CD4-positive, alpha-beta T cell treated with Interleukin-6 for 4 hours (primary cell): ENCODE results near the gene STRIP2.
"Not testable (repeated sequence)": the region's sequence is repeated elsewhere in the genome, so short reads cannot be mapped to it uniquely, and the experiment has no call there.

Experiments
- DNase-seq: peaks from one replicate; pipeline ENCODE4 v3.0.0-alpha.2; 2020; ENCODE audit warnings: mixed read lengths

The STRIP2 gene

DNA sequence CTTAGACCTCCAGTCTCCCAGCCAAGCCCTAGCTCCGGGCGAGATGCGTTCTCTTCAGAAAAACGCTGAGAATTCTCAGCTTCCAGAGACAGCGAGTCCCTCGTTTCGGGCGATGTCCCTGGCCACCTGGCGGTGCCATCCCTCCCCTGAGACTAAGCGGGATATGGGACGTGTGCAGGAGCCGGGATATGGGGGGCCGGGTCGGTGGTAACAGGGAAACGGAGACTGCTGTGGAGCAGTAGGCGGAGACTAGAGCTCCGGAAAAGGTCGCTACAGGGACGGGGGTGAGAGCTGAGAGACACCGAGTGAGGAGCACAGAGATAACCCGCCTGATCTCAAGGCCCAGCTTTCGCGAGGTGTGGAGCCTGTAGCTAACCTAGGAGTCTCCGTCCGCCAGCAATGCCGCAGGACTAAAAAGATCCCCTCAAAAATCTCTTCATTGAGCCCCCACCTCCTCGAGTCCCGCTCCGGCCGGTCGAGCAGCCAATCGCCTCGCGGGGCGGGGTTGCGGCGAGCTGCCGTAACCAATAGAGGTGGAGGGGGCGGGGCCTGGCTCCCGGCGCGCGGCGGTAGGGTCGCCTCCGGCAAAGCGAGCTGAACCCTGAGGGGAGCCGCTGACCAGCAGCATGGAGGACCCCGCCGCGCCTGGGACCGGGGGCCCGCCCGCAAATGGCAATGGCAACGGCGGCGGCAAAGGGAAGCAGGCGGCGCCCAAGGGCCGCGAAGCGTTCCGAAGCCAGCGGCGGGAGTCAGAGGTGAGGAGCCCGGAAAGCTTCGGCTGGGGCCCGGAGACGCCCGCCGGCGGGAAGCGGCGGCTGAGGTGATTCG lies at the start of gene STRIP2:
TSS of gene STRIP2 (plus strand) at position 586 of the 828 bp plus-strand sequence. CDS start at position 627, 41 bp downstream.
- peak; percentile 91 for DNase-seq

DNA sequence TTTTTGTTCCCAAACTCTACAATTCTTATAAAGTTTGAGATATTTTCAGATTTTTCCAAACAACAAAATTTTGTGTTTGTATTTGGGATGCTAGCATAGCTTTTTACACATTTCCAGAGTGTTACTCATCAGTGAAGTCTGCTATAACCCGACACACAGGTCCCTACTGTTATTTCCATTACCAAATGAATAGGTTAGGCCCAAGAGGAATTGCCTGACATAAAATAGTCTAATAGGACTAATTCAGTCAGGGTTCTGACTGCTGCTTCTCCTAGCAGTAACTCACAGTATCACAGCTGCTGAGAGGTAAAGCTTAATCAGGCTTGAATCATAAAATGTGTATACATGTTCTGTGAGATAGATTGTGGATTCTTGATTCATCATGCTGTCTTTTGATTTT lies 49.1 kb upstream of the STRIP2 start:
- no peak for DNase-seq

DNA sequence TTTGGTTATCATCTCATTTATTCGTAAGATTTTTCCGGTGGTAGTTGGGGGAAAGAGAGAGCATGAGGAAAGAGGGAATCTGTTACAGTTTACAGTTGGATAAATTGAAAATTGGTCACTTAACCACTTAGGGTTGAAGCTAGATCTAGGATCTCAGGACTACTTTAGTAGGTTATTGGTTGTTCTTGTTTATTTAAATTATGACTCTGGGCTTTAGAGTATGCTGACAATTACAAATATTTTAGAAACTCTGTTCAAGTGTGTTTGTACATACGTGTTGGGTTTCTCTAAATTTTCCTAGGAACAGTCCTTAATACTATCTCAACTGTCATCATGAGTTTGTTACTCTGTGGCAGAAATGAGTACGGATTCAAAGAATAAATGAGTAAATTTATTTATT lies 48.6 kb upstream of the STRIP2 start:
- DNase-seq: no peak

DNA sequence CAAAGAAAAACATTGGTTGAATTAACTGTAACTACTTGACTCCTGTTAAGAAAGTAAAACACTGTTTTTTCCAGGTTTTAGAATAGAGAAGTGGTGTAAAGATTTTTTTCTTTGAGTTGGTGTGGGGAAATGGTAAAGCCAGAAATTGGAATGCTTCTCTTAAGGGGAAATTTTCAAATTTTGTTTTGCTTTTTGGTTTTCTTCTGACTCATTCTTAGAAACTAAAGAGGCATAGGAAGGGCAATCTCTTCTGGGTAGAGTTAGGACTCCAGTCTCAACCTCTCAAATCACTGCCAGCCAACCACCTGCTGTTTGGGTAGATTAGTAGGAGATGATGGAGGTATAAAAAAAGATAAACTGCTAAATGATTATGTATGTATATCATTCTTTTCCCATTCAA lies 47.7 kb upstream of the STRIP2 start:
- DNase-seq: no peak

GRCh38 chr7:129387537-129387936 lies 46.7 kb upstream of the STRIP2 start:
- DNase-seq: no peak

GRCh38 chr7:129388333-129389098 lies 45.7 kb upstream of the STRIP2 start:
- DNase-seq: no peak

DNA sequence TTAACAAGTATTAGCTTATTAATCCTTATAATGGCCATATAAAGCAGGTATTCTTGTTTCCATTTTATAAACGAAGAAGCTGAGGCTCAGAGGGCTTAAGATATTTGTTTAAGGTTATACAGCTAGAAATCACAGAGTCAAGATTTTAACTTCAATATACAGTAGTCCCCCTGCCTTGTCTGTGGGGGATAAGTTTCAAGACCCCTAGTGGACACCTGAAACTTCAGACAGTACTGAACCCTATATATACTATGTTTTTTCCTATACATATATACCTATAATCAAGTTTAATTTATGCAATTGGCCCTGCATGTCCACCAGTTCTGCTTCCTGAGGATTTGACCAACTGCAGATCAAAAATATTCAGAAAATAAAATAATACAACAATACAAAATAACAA lies 44.4 kb upstream of the STRIP2 start:
- DNase-seq: no peak

DNA sequence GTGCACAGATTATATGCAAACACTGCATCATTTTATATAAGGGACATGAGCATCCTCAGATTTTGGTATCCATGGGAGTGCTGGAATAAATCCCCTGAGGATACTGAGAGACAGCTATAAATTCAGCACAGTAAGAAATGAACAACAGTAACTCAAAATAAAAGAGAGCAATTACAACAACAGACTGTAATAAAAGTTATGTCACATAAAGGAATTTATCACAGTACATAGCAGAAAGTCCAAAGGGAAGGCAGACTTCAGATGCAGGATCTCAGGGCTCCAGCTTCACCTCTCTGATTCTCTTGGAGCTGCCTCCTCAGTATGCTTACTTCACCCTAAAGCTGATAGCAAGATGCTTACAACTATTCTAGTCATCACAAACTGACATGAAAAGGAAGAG lies 43.9 kb upstream of the STRIP2 start:
- no peak for DNase-seq

- DNase-seq: no peak
Observed at GRCh38 chr7:129391546-129392171, 42.6 kb upstream of the STRIP2 start.

- DNase-seq: no peak
Observed at GRCh38 chr7:129393255-129393654, 41.0 kb upstream of the STRIP2 start.

DNA sequence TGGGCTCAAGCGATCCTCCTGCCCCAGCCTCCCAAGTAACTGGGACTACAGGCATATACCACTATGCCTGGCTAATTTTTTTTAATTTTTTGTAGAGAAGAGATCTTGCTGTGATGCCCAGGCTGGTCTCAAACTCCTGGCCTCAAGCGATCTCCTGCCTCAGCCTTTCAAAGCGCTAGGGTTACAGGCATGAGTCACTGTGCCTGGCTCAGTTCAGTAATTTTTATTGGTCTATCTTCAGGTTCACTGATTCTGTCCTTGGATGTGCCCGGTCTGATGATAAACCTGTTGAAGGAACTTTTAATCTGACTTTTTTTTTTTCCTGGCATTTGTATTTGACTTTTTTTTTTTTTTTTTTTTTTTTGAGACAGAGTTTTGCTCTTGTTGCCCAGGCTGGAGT lies 40.1 kb upstream of the STRIP2 start:
- no peak for DNase-seq

- DNase-seq: no peak
Observed at GRCh38 chr7:129394982-129395914, 39.0 kb upstream of the STRIP2 start.

DNA sequence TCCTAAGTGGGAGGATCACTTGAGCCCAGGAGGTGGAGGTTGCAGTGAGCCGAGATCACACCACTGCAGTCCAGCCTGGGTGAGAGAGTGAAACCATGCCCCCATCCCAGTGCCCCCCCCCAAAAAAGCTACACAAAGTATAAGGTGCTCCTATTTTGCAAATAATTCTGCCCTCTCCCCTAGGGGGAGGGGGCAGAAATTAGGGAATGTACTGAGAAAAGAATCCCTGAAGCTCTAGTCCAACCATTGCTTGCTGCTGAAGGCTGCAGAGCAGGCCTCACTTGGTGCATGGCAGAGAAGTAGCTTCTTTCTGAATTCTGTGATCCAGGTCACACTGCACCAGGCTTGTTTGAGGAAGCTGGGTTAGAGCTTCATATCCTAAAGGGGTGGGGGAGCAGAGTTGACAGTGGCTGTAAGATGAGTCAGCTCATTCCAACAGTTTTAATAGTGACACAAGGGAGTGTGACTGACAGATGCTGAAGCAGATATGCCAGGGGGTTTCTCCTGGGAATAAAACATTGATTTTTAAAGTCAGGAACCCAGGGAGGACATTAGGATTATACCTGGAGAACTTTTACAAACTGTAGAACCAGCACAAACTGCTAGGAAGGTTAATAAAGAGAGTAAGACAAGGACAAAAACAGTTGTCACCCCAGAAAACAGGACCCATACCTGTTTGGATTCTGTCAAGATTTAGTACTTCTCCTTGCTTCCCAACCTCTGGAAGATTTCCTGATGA lies 32.8 kb upstream of the STRIP2 start:
- DNase-seq: no peak

- no peak for DNase-seq
Observed at GRCh38 chr7:129401967-129402860, 32.0 kb upstream of the STRIP2 start.

GRCh38 chr7:129405527-129405926 lies 28.7 kb upstream of the STRIP2 start:
- DNase-seq: no peak

GRCh38 chr7:129410238-129410637 lies 24.0 kb upstream of the STRIP2 start:
- not testable (repeated sequence) for DNase-seq

- no peak for DNase-seq
Observed at GRCh38 chr7:129412501-129412900, 21.7 kb upstream of the STRIP2 start.

GRCh38 chr7:129417073-129417472 lies 17.2 kb upstream of the STRIP2 start:
- DNase-seq: no peak

GRCh38 chr7:129421717-129422250 lies 12.4 kb upstream of the STRIP2 start:
- no peak for DNase-seq

DNA sequence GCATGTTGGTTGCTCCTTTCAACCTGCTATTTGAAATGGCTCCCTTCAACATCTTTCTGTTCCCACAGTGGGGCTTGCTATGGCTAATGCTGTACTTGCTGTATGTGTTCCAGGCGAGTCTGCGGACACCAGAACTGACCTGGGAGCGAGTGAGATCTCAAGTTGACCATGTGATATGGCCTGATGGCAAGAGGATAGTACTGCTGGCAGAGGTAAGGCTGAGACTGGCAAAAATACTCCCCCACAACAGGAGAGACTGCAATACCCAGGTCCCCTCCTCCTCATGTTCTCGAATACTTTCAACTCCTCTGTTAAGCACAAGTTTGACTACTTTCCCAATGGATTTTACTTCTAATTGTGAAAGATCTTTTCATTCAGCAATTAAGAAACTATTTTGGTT lies 11.5 kb upstream of the STRIP2 start:
- DNase-seq: no peak
